PC-9 (cell line): ENCODE data around the gene TOR4A. TPM values are rescaled to one million over a fixed set of nuclear protein-coding genes. Genes with fewer than 3 reads are reported as not detected.
"Not testable (repeated sequence)": the region's sequence is repeated elsewhere in the genome, so short reads cannot be mapped to it uniquely, and the experiment has no call there.

ENCODE experiments used
- BruUV-seq: library from RNA; stranded (reverse); fragments of 400-500 nt; replicated peaks from 2 replicates; lab custom pipeline; 2021; lab: Mats Ljungman, UMichigan
- CTCF ChIA-PET: fragments of 300-600 bp; sonication (Branson Sonifier 250); formaldehyde crosslinking; loops from one replicate; lab custom pipeline; 2022; ENCODE audit warnings: antibody characterized with exemption; lab: Charles Lee
- POLR2A ChIA-PET: fragments of 300-600 bp; sonication (Branson Sonifier 250); formaldehyde crosslinking; loops from one replicate; lab custom pipeline; 2022; ENCODE audit warnings: antibody characterized with exemption; ENCODE audit not compliant: unreplicated experiment; lab: Charles Lee
- DNase-seq, 2 experiments: peaks; one replicate each; pipeline versions ENCODE4 v3.0.0 to v3.0.0-alpha.2; 2015 to 2022; ENCODE audit warnings: mixed read lengths in 1 of 2
- H2AFZ ChIP-seq: fragments of 200-600 bp; sonication (generic); 2 replicates; pipeline ENCODE4 v1.8.1; 2017; ENCODE audit warnings: antibody characterized with exemption
- H3F3A ChIP-seq: fragments of 200-600 bp; sonication (generic); 2 replicates; pipeline ENCODE4 v1.8.1; 2017; ENCODE audit warnings: antibody characterized with exemption, mild to moderate bottlenecking, low read depth; ENCODE audit not compliant: insufficient read depth
- H3K27ac ChIP-seq: fragments of 200-600 bp; sonication (generic); 2 replicates; pipeline ENCODE4 v1.6.1; 2016; ENCODE audit warnings: mixed run types
- H3K27me3 ChIP-seq: fragments of 200-600 bp; sonication (generic); 2 replicates; pipeline ENCODE4 v1.6.1; 2016; ENCODE audit warnings: low read depth, mixed run types; ENCODE audit not compliant: insufficient read depth
- H3K36me3 ChIP-seq: fragments of 200-600 bp; sonication (generic); 2 replicates; pipeline ENCODE4 v1.6.1; 2016; ENCODE audit warnings: low read depth, mixed run types
- H3K4me1 ChIP-seq: fragments of 200-600 bp; sonication (generic); replicated peaks from 2 replicates; pipeline ENCODE4 v1.6.1; 2016; ENCODE audit warnings: mixed run types; ENCODE audit not compliant: insufficient read depth
- H3K4me2 ChIP-seq: fragments of 200-600 bp; sonication (generic); 2 replicates; pipeline ENCODE4 v1.6.1; 2017; ENCODE audit warnings: mixed run types
- H3K4me3 ChIP-seq: fragments of 200-600 bp; sonication (generic); 2 replicates; pipeline ENCODE4 v1.6.1; 2016; ENCODE audit warnings: mixed run types
- H3K79me2 ChIP-seq: fragments of 200-600 bp; sonication (generic); 2 replicates; pipeline ENCODE4 v1.6.1; 2017; ENCODE audit warnings: low read depth, mixed run types
- H3K9me2 ChIP-seq: fragments of 200-600 bp; sonication (generic); 2 replicates; pipeline ENCODE4 v1.8.1; 2017; ENCODE audit warnings: mild to moderate bottlenecking; ENCODE audit not compliant: insufficient read depth
- H3K9me3 ChIP-seq: fragments of 200-600 bp; sonication (generic); 2 replicates; pipeline ENCODE4 v1.8.1; 2016; ENCODE audit warnings: low read depth; ENCODE audit not compliant: insufficient read depth
- H4K20me1 ChIP-seq: fragments of 200-600 bp; sonication (generic); 2 replicates; pipeline ENCODE4 v1.8.1; 2017; ENCODE audit not compliant: insufficient read depth
- CTCF ChIP-seq: fragments of 200-600 bp; sonication (generic); conservative IDR thresholded peaks from 2 replicates; pipeline ENCODE4 v1.6.1; 2017; ENCODE audit warnings: mixed run types, antibody characterized with exemption, mild to moderate bottlenecking, moderate library complexity
- EZH2 ChIP-seq: fragments of 200-600 bp; sonication (generic); IDR thresholded peaks from 2 replicates; pipeline ENCODE4 v1.8.0; 2017; ENCODE audit warnings: antibody characterized with exemption, low read depth
- intact Hi-C: fragments of 100-400 bp; cut with micrococcal nuclease; formaldehyde crosslinking; loops from one replicate; pipeline ENCODE4 v1.10.0; 2022; ENCODE audit not compliant: unreplicated experiment
- total RNA-seq: library from RNA; stranded (reverse); gene quantifications from 2 replicates; pipeline ENCODE4 v1.2.3, GENCODE V29; 2021

TOR4A gene
- total RNA-seq, 1 experiment from 2014 or later = 48.9 TPM

- no peak for DNase-seq
- intact Hi-C loops = no loop called here
- Histone ChIP-seq H3F3A (no peaks in the 10 kb centered on the region), H3K4me2 (no peak overlapping the region), H3K27me3 (no peaks in the 10 kb centered on the region), H3K9me2 (no peaks in the 10 kb centered on the region), H3K9me3 (no peaks in the 10 kb centered on the region), H3K4me1 (no peaks in the 10 kb centered on the region), H2AFZ (no peak overlapping the region), H3K4me3 (no peak overlapping the region), H3K79me2 (no peaks in the 10 kb centered on the region), H3K36me3 (no peaks in the 10 kb centered on the region), H4K20me1 (no peaks in the 10 kb centered on the region), H3K27ac (no peak overlapping the region)
- CTCF ChIA-PET = no interaction called here
- POLR2A ChIA-PET = no interaction called here
- TF ChIP-seq CTCF (no peak), EZH2 (no peak)
- no TSS peak for BruUV-seq
Measured at GRCh38 chr9:137325124-137325523, 47.6 kb downstream of the TOR4A start.

GRCh38 chr9:137325799-137326198 is 48.3 kb downstream of the TOR4A start:
- ChIA-PET CTCF (no interaction called here), POLR2A (no interaction called here)
- Histone ChIP-seq H3K4me3 (no peak overlapping the region), H3K79me2 (no peaks in the 10 kb centered on the region), H3K4me1 (no peaks in the 10 kb centered on the region), H3K9me2 (no peaks in the 10 kb centered on the region), H3K9me3 (no peaks in the 10 kb centered on the region), H3K4me2 (no peak overlapping the region), H3F3A (0 out of 2 replicates have a peak, but pooled peaks cover 3% of the 10 kb centered on the region), H2AFZ (no peak overlapping the region), H3K27me3 (peaks cover 5% of the 10 kb centered on the region; the same call in 1 of the 2 replicates), H3K36me3 (no peaks in the 10 kb centered on the region), H3K27ac (no peak overlapping the region), H4K20me1 (no peaks in the 10 kb centered on the region)
- BruUV-seq = no TSS peak
- TF ChIP-seq CTCF (no peak), EZH2 (no peak)
- no peak for DNase-seq
- intact Hi-C loops = no loop called here

GRCh38 chr9:137326445-137327065 is 49.0 kb downstream of the TOR4A start:
- Histone ChIP-seq H3K27me3 (peaks cover 12% of the 10 kb centered on the region), H3K36me3 (no peaks in the 10 kb centered on the region), H3F3A (0 out of 2 replicates have a peak, but pooled peaks cover 6% of the 10 kb centered on the region), H3K4me3 (no peak overlapping the region), H3K79me2 (no peaks in the 10 kb centered on the region), H3K27ac (no peak overlapping the region), H3K9me3 (no peaks in the 10 kb centered on the region), H4K20me1 (no peaks in the 10 kb centered on the region), H3K4me1 (no peaks in the 10 kb centered on the region), H3K9me2 (no peaks in the 10 kb centered on the region), H3K4me2 (no peak overlapping the region), H2AFZ (no peak overlapping the region)
- ChIA-PET CTCF (no interaction called here), POLR2A (no interaction called here)
- intact Hi-C loops = no loop called here
- no TSS peak for BruUV-seq
- TF ChIP-seq EZH2 (no peak), CTCF (no peak)
- no peak for DNase-seq

GRCh38 chr9:137327641-137328550 is 50.4 kb downstream of the TOR4A start:
- H3F3A ChIP-seq, intact Hi-C loops, H4K20me1 ChIP-seq, POLR2A ChIA-PET, H3K9me3 ChIP-seq, H3K4me1 ChIP-seq, DNase-seq, H3K4me3 ChIP-seq, BruUV-seq, H3K27ac ChIP-seq, H3K79me2 ChIP-seq, H3K36me3 ChIP-seq, H2AFZ ChIP-seq, H3K4me2 ChIP-seq, H3K9me2 ChIP-seq, CTCF ChIA-PET: not testable (repeated sequence)
- peaks cover 24% of the 10 kb centered on the region for H3K27me3 ChIP-seq

- intact Hi-C loops, H2AFZ ChIP-seq, H3K79me2 ChIP-seq, H3K9me3 ChIP-seq, H3K27ac ChIP-seq, H3K4me2 ChIP-seq, BruUV-seq, H3K4me1 ChIP-seq, H3K4me3 ChIP-seq, POLR2A ChIA-PET, H3K36me3 ChIP-seq, DNase-seq, CTCF ChIA-PET, H4K20me1 ChIP-seq, H3F3A ChIP-seq, H3K9me2 ChIP-seq: not testable (repeated sequence)
- H3K27me3 ChIP-seq = peaks cover 39% of the 10 kb centered on the region
Measured at GRCh38 chr9:137329590-137329989, 52.1 kb downstream of the TOR4A start.
